HG02870 (cell line): ENCODE results near the gene PDGFD.

Experiments
- ATAC-seq: cut with Tn5 transposase; IDR thresholded peaks from one replicate; pipeline ENCODE4 v1.9.1; 2021; ENCODE audit warnings: mild to moderate bottlenecking, moderate library complexity; ENCODE audit not compliant: unreplicated experiment

Gene PDGFD

GRCh38 chr11:104146421-104146820 lies 17.5 kb downstream of the PDGFD start:
- no peak for ATAC-seq

DNA sequence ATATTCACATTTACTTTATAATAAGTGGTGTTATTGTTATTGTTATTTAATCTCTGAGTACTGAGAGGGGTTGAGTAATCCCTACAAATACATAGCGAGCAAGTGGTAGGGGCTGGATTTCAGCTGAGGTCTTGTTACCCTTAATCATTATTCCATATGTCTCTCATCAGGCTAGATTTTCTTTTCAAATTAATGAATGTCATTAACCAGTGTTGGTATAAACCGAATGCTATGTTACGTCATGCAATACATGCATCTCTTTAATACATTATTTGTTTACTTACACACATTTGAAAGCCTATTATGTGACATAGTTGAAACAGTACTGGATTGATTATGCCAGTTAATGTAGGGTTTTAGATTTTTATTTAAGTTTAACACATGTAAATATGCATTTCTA lies 18.9 kb downstream of the PDGFD start:
- ATAC-seq, result no peak

GRCh38 chr11:104142698-104143097 lies 21.2 kb downstream of the PDGFD start:
- no peak for ATAC-seq

DNA sequence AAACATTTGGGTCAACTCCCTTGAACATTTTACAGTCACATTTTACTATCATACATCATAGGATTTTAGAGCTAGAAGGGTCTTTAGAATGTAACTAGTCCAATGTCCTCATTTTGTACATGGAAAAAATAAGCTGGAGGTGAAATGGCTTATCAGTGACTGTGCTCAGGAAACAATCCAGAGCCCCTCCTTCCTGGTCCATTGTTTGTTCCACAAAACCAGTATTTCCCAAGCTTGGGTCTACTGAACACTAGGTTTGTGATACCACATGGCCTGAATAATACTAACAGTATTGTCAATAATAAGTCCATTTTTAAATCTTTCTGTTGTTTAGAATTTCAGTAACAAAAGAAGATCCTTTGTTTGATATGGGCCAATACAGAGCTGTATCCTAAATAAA lies 27.1 kb downstream of the PDGFD start:
- no peak for ATAC-seq

- ATAC-seq, result no peak
These were observed 29.2 kb downstream of the PDGFD start for GRCh38 chr11:104134745-104135144.

GRCh38 chr11:104130161-104130560 lies 33.8 kb downstream of the PDGFD start:
- ATAC-seq, result no peak

DNA sequence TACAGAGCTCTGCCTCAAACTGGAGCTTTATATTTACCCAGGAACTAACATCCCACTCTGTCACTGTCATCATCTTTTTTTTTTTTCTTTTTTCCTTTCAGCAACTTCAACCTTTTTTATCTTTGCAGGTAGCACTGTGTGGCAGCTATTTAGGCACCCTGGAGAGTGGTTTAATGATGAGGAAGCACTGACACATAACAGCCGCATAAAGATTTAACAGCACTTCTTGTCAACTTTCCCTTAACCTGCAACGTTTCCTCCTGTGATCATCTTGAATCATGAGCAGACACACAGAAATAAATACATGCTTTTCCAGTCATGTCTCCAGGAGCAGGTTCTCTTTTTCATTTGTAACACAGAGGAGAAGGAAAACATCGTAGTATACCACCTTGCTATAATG lies 34.8 kb downstream of the PDGFD start:
- ATAC-seq, result no peak

GRCh38 chr11:104127828-104128227 lies 36.1 kb downstream of the PDGFD start:
- ATAC-seq, result no peak

GRCh38 chr11:104126464-104126863 lies 37.5 kb downstream of the PDGFD start:
- no peak for ATAC-seq

DNA sequence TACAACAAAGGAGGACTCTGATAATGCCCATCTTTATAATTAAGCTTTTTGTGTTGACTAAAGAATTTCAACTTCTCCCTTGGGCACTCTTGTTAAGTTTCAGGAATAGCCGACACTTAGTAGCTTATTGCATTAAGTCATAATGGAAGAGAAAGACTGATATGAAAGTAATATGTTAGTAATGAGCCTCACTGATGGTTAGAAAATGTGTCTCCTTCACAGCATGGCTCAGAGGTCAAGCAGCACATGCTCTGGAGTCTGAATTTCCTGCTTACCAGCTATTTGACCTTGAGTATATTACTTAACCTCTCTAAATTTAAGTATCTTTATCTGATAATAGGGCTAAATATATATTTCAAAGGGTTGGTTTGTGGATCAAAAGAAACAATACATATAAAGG lies 39.0 kb downstream of the PDGFD start:
- no peak for ATAC-seq

GRCh38 chr11:104122836-104123235 lies 41.1 kb downstream of the PDGFD start:
- ATAC-seq, result no peak

DNA sequence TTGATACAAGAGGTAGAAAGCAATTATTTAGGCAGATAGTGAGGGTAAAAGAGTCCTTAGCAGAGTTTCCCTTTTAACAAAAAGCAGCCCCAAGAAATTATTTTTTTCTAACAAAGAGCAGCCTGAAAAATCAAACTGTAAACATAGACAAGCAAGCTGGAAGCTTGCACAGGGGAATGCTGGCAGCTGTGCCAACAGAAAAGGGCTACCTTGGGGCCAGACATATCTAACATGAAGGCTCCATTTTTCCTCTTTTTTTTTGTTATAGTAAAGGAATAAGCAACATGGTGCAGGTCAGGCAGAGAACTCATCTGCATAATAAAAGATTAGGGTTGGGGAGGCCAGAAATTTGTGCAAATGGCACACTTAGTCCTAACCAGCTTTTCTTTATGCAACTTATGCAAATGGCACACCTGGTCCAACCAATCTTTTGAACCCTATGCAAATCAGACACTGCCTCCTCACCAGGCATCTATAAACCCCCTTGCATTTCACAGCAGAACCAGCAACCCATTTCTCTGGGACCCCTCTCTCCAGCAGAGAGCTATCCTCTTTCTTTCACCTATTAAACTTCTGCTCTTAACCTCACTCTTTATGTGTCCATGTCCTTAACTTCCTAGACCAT lies 41.8 kb downstream of the PDGFD start:
- ATAC-seq, result no peak

- ATAC-seq, result no peak
These were observed 43.3 kb downstream of the PDGFD start for GRCh38 chr11:104120493-104121137.

- no peak for ATAC-seq
These were observed 45.7 kb downstream of the PDGFD start for GRCh38 chr11:104118105-104118744.

DNA sequence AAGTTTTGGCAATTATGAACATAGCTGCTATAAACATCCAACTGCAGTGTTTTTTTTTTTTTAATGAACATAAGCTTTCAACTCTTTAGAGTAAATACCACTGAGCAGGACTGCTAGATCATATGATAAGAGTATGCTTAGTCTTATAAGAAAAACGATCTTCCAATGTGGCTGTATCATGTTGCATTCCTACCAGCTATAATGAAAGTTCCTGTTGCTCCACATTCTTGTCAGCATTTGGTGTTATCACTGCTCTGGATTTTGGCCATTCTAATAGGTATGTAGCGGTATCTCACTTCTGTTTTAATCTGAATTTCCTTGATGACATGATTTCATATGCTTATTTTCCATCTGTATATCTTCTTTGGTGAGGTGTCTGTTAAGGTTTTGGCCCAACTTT lies 50.4 kb downstream of the PDGFD start:
- no peak for ATAC-seq

- no peak for ATAC-seq
These were observed 57.7 kb downstream of the PDGFD start for GRCh38 chr11:104106136-104106754.

DNA sequence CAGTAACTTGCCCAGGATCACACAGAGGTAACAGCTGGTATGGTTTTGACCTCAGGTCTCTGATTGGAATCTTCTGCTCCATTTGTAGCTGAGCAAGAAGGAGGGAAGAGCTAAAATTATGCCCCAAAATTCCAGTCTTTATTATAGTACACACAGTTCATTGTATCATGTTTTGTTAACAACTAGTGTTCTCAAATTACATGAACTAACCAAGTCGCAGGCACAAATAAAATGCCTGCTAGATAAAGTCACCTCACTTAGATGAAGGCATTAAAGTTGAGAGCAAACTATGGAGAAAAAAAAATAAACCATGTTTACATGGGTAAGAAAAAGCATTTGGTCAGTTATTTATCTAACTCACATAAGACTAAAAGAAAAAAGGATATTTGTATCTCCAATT lies 58.8 kb downstream of the PDGFD start:
- ATAC-seq, result no peak

GRCh38 chr11:104104664-104105063 lies 59.3 kb downstream of the PDGFD start:
- no peak for ATAC-seq

DNA sequence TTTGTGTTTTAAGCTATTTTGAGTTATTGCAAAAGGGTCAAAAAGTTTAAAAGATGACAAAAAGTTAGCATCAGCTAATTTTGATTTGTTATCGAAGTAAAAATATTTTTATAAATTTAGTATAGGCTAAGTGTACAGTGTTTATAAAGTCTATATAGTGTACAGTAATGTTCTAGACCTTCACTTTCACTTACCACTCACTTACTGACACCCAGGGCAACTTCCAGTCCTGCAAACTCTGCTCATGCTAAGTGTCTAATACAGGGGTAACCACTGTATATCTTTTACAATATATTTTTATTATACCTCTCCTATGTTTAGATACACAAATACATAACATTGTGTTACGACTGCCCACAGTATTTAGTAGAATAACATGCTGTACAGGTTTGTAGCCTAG lies 59.7 kb downstream of the PDGFD start:
- ATAC-seq, result no peak

DNA sequence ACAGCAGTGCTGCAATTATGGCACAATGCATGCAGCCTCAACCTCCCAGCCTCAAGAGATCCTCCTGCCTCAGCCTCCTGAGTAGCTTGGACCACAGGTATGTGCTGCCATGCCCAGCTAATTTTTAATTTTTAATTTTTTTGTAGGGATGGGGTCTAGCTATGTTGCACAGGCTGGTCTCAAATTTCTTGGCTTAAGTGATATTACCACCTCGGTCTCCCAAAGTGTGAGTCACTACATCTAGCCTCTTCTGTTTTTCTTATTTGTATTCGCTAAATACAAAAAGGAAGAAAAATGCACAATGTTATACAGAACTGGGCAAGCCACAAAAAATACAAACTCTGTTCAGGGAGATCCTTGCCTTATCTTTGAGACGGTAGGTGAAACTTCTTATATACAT lies 65.4 kb downstream of the PDGFD start:
- no peak for ATAC-seq

GRCh38 chr11:104098132-104098531 lies 65.8 kb downstream of the PDGFD start:
- no peak for ATAC-seq

- no peak for ATAC-seq
These were observed 67.0 kb downstream of the PDGFD start for GRCh38 chr11:104096900-104097299.
